Measurements from ENCODE around the gene DNAJC11. TPM values are rescaled to one million over a fixed set of nuclear protein-coding genes. Genes with fewer than 3 reads are reported as not detected.

Gene DNAJC11
- total RNA-seq, 1 experiment from 2014 or later = 75.6 TPM

- Histone ChIP-seq H2AFZ (ENCODE audit: low read depth, low read length, poor library complexity, severe bottlenecking) (peak overlapping the region; percentile 70), H3K4me2 (ENCODE audit: low read length) (peak overlapping the region; percentile 86), H3K9me3 (ENCODE audit: control insufficient read depth in 1 of 2, insufficient read depth in 1 of 2, low read depth in 1 of 2, low read length in 2 of 2) (no peaks in the 10 kb centered on the region), H3K27me3 (ENCODE audit: insufficient read depth, low read length) (no peaks in the 10 kb centered on the region), H3K4me3 (replicated peaks in 1 of 2; ENCODE audit: low read depth in 1 of 2, low read length in 2 of 2) (peak overlapping the region; percentile 48 to 96), H3K9me2 (ENCODE audit: insufficient read depth) (no peaks in the 10 kb centered on the region), H3K79me2 (ENCODE audit: insufficient read depth, low read length) (peaks cover 42% of the 10 kb centered on the region), H3K36me3 (ENCODE audit: control insufficient read depth in 1 of 2, insufficient read depth in 2 of 2, low read length in 2 of 2) (peaks cover 2 to 14% of the 10 kb centered on the region in 2 experiments; a peak in 1 of 4 replicates), H3K4me1 (ENCODE audit: control insufficient read depth in 1 of 2, insufficient read depth in 2 of 2, low read length in 2 of 2) (peaks cover 22 to 33% of the 10 kb centered on the region in 2 experiments), H3K9ac (ENCODE audit: low read length) (peak overlapping the region; percentile 85), H3K27ac (ENCODE audit: low read depth, low read length) (peak overlapping the region; percentile 94), H4K20me1 (ENCODE audit: insufficient read depth) (peaks cover 4% of the 10 kb centered on the region; the same call in 1 of the 2 replicates)
- BruUV-seq (replicated peaks) = TSS peak; percentile 89
- intact Hi-C loops (cut with micrococcal nuclease) = loop anchor here (2.0 kb wide), 1 partner anchor 49 kb away; the partner anchor contains the start of genes NOL9 and TAS1R1
- ATAC-seq = peak; percentile 44
- ChIA-PET RAD21 (ENCODE audit: low non-redundant PET in 1 of 2, low total read pairs in 2 of 2, uncharacterized antibody in 2 of 2, unreplicated experiment in 2 of 2) (no interaction called here), CTCF (interaction anchor here (0.9 to 1.5 kb wide), 4 partner anchors 9 to 79 kb away, joined by 3 read pairs; partner anchors contain the start of gene NOL9), POLR2A (interaction anchor here (0.8 to 1.6 kb wide), 3 partner anchors 21 to 80 kb away, joined by 3 to 6 read pairs (median 3); partner anchors contain the start of genes THAP3 and ZBTB48)
- peak; percentile 49 for TF ChIP-seq POLR2A (IDR thresholded peaks at IDR 0.05; ENCODE audit: borderline replicate concordance, extremely low read depth, insufficient read depth, insufficient read length)
- TF ChIP-seq, protein P1, sequence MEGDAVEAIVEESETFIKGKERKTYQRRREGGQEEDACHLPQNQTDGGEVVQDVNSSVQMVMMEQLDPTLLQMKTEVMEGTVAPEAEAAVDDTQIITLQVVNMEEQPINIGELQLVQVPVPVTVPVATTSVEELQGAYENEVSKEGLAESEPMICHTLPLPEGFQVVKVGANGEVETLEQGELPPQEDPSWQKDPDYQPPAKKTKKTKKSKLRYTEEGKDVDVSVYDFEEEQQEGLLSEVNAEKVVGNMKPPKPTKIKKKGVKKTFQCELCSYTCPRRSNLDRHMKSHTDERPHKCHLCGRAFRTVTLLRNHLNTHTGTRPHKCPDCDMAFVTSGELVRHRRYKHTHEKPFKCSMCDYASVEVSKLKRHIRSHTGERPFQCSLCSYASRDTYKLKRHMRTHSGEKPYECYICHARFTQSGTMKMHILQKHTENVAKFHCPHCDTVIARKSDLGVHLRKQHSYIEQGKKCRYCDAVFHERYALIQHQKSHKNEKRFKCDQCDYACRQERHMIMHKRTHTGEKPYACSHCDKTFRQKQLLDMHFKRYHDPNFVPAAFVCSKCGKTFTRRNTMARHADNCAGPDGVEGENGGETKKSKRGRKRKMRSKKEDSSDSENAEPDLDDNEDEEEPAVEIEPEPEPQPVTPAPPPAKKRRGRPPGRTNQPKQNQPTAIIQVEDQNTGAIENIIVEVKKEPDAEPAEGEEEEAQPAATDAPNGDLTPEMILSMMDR (IDR thresholded peaks at IDR 0.05 in 2 of 3, conservative IDR thresholded peaks at IDR 0.05 in 1 of 3; ENCODE audit: borderline replicate concordance in 1 of 3, insufficient read depth in 1 of 3, low read depth in 2 of 3, low read length in 2 of 3) = no peak
- no peak for DNase-seq (ENCODE audit: low read depth, low spot score)
Observed at GRCh38 chr1:6603238-6603914, 98.2 kb downstream of the DNAJC11 start.

DNA sequence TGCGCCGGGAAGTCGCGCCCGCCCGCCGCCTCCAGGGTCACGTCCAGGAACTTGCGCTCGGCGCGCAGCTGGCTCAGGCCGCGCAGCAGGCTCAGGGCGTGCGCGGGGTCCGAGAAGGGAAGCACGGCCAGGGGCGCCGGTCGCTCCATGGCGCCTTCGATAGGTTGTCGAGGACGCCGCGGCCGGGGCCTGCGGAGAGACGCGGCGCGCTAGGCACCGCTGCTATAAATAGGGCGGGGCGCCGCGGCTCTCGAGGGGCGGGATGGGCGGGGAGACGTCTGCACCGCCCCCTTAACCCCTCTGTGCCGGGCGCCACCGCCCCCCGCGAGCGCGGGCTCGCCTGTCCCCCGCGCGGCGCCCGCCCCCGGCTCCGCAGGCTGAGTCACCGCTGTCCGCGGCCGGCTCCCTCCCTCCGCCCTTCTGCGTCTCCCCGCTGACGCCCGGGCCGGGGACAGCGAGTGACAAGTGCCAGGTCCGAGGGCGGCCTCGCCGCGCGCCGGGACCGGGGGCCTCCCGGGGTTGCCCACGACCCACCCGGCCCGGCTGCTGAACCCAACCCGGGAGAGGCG lies 98.9 kb downstream of the DNAJC11 start, which contains the start of gene KLHL21:
Gene KLHL21 (minus strand): TSS at position 201 of the 569 bp plus-strand sequence. CDS start 52 bp downstream, at position 149.
- H3K79me2 ChIP-seq (ENCODE audit: insufficient read depth, low read length) = peaks cover 49% of the 10 kb centered on the region
- ATAC-seq = peak; percentile 77
- TF ChIP-seq TCF7L2 (IDR thresholded peaks at IDR 0.05; ENCODE audit: borderline replicate concordance, extremely low read depth, insufficient read depth, insufficient read length) (peak; percentile 12), CBX3 (IDR thresholded peaks at IDR 0.05; ENCODE audit: low read depth) (no peak), POLR2AphosphoS5 (IDR thresholded peaks at IDR 0.05; ENCODE audit: low read depth, low read length) (peak; percentile 99), EGR1 (IDR thresholded peaks at IDR 0.05; ENCODE audit: low read depth) (no peak), YY1 (IDR thresholded peaks at IDR 0.05; ENCODE audit: extremely low read depth, insufficient replicate concordance, low read depth, low read length) (peak; percentile 46), ZFX (IDR thresholded peaks at IDR 0.05) (peak; percentile 71; the same call in 1 of the 2 replicates), POLR2A (IDR thresholded peaks at IDR 0.05; ENCODE audit: borderline replicate concordance, extremely low read depth, insufficient read depth, insufficient read length) (peak; percentile 97)
- peaks cover 8% of the 10 kb centered on the region; the same call in 1 of the 2 replicates for H4K20me1 ChIP-seq (ENCODE audit: insufficient read depth)
- H2AFZ ChIP-seq (ENCODE audit: low read depth, low read length, poor library complexity, severe bottlenecking) = peak within 1 kb of the TSS; percentile 70
- ChIA-PET POLR2A (interaction anchor here (0.7 to 1.6 kb wide), 5 partner anchors 11 to 79 kb away, joined by 3 to 10 read pairs (median 4); partner anchors contain the start of genes THAP3 and ZBTB48), CTCF (interaction anchor here (1.1 to 1.3 kb wide), 2 partner anchors 10 to 44 kb away, joined by 3 read pairs; no protein-coding TSS in a partner anchor), RAD21 (ENCODE audit: low non-redundant PET in 1 of 2, low total read pairs in 2 of 2, uncharacterized antibody in 2 of 2, unreplicated experiment in 2 of 2) (no interaction called here)
- H3K27me3 ChIP-seq (ENCODE audit: insufficient read depth, low read length) = no peaks in the 10 kb centered on the region
- peak within 1 kb of the TSS; percentile 95 for H3K27ac ChIP-seq (ENCODE audit: low read depth, low read length)
- intact Hi-C loops (cut with micrococcal nuclease) = loop anchor here (2.0 kb wide), 1 partner anchor 48 kb away; the partner anchor contains the start of genes NOL9 and TAS1R1
- H3K9me2 ChIP-seq (ENCODE audit: insufficient read depth) = no peaks in the 10 kb centered on the region
- DNase-seq (ENCODE audit: low read depth, low spot score) = peak; percentile 64
- no TSS peak for BruUV-seq (replicated peaks)
- peak within 1 kb of the TSS; percentile 86 for H3K4me2 ChIP-seq (ENCODE audit: low read length)
- peak within 1 kb of the TSS; percentile 87 to 96 for H3K4me3 ChIP-seq (replicated peaks in 1 of 2; ENCODE audit: low read depth in 1 of 2, low read length in 2 of 2)
- peaks cover 22 to 33% of the 10 kb centered on the region in 2 experiments for H3K4me1 ChIP-seq (ENCODE audit: control insufficient read depth in 1 of 2, insufficient read depth in 2 of 2, low read length in 2 of 2)
- peaks cover 5 to 19% of the 10 kb centered on the region in 2 experiments; a peak in 2 of 4 replicates for H3K36me3 ChIP-seq (ENCODE audit: control insufficient read depth in 1 of 2, insufficient read depth in 2 of 2, low read length in 2 of 2)
- peak within 1 kb of the TSS; percentile 85 for H3K9ac ChIP-seq (ENCODE audit: low read length)
- H3K9me3 ChIP-seq (ENCODE audit: control insufficient read depth in 1 of 2, insufficient read depth in 1 of 2, low read depth in 1 of 2, low read length in 2 of 2) = no peaks in the 10 kb centered on the region

Data from HCT116 (cell line).